Measurements from ENCODE around the gene MRPL48.

DNA sequence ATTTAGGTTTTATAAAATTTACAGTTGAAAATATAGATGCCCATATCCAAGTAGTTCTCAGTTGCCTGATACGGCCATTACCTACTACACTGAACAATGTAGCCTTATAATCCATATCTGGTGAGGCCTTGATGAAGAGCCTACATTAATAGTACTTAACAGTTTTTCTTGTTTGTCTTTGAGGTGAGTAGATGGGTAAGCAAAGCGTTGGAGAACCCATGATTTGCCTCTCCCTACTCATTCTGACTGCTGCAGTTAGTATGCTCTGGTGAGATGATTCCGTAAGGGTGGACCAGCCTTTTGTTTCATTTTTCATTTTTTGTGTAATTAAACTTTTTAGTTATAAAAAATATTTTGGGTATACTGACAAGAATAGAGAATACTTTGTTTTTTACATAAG, 100.6 kb downstream of the MRPL48 start:
- TF ChIP-seq, protein P1, sequence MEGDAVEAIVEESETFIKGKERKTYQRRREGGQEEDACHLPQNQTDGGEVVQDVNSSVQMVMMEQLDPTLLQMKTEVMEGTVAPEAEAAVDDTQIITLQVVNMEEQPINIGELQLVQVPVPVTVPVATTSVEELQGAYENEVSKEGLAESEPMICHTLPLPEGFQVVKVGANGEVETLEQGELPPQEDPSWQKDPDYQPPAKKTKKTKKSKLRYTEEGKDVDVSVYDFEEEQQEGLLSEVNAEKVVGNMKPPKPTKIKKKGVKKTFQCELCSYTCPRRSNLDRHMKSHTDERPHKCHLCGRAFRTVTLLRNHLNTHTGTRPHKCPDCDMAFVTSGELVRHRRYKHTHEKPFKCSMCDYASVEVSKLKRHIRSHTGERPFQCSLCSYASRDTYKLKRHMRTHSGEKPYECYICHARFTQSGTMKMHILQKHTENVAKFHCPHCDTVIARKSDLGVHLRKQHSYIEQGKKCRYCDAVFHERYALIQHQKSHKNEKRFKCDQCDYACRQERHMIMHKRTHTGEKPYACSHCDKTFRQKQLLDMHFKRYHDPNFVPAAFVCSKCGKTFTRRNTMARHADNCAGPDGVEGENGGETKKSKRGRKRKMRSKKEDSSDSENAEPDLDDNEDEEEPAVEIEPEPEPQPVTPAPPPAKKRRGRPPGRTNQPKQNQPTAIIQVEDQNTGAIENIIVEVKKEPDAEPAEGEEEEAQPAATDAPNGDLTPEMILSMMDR (IDR thresholded peaks at IDR 0.05; ENCODE audit: low read depth, low read length), result no peak
- TF ChIP-seq EZH2phosphoT487 (IDR thresholded peaks at IDR 0.05; ENCODE audit: low read depth), result no peak

All from OCI-LY3 (cell line).